Stimulated activated CD4-positive, alpha-beta T cell treated with anti-CD3 and anti-CD28 coated beads, Interleukin-4, amount 100 ng/mL, for 1 hour (primary cell): ENCODE measurements around the gene ISL1.

ENCODE experiments used
- DNase-seq: peaks from one replicate; pipeline ENCODE4 v3.0.0-alpha.2; 2020

The ISL1 gene

GRCh38 chr5:51383131-51384121 lies at the start of gene ISL1:
Gene ISL1 (plus strand): TSS chr5:51383448. CDS start chr5:51383672, 224 bp downstream.
- no peak for DNase-seq

GRCh38 chr5:51336878-51337277 lies 46.4 kb upstream of the ISL1 start:
- DNase-seq = no peak

- DNase-seq = no peak
These were observed 38.1 kb upstream of the ISL1 start for GRCh38 chr5:51345106-51345505.

- DNase-seq = no peak
These were observed 36.1 kb upstream of the ISL1 start for GRCh38 chr5:51347157-51347556.

- no peak for DNase-seq
These were observed 35.5 kb upstream of the ISL1 start for GRCh38 chr5:51347704-51348103.

GRCh38 chr5:51371052-51371451 lies 12.2 kb upstream of the ISL1 start:
- DNase-seq = no peak

- DNase-seq = no peak
These were observed 9.2 kb upstream of the ISL1 start for GRCh38 chr5:51373880-51374523.

GRCh38 chr5:51375084-51375483 lies 8.2 kb upstream of the ISL1 start:
- DNase-seq = no peak

GRCh38 chr5:51376509-51376908 lies 6.7 kb upstream of the ISL1 start:
- DNase-seq = no peak

GRCh38 chr5:51377151-51378060 lies 5.8 kb upstream of the ISL1 start:
- DNase-seq = no peak

GRCh38 chr5:51378061-51378409 lies 5.2 kb upstream of the ISL1 start:
- no peak for DNase-seq

- DNase-seq = no peak
These were observed 4.6 kb upstream of the ISL1 start for GRCh38 chr5:51378448-51379330.

GRCh38 chr5:51379331-51379700 lies 3.9 kb upstream of the ISL1 start:
- DNase-seq = no peak

- no peak for DNase-seq
These were observed 2.5 kb upstream of the ISL1 start for GRCh38 chr5:51380603-51381207.

- no peak for DNase-seq
These were observed 1.3 kb upstream of the ISL1 start for GRCh38 chr5:51381761-51382474.

GRCh38 chr5:51382521-51383130 lies 622 bp upstream of the ISL1 start:
- no peak for DNase-seq

GRCh38 chr5:51384281-51384840 lies 1.1 kb downstream of the ISL1 start:
- no peak for DNase-seq

- no peak for DNase-seq
These were observed 2.0 kb downstream of the ISL1 start for GRCh38 chr5:51385216-51385615.

- DNase-seq = no peak
These were observed 4.0 kb downstream of the ISL1 start for GRCh38 chr5:51386916-51387883.
